HL-60/S4 treated with phorbol 12-myristate 13-acetate at 8.2 ng/mL for 4 days and 3 days (cell line): ENCODE results near the gene PRELP.

Source experiments
- in situ Hi-C: fragments of 300-500 bp; cut with MboI; formaldehyde crosslinking; loops from 2 replicates; pipeline ENCODE4 v1.15.0; 2022; ENCODE audit warnings: low sequenced_read_pairs

The PRELP gene

GRCh38 chr1:203475012-203475981, at the start of gene PRELP:
Gene PRELP (plus strand): TSS chr1:203475806. CDS start chr1:203483185, 7,379 bp downstream.
- in situ Hi-C loops: loop anchor here (25.0 kb wide), 1 partner anchor 438 kb away; the partner anchor contains the start of gene PPFIA4

GRCh38 chr1:203426366-203426765, 49.2 kb upstream of the PRELP start:
- in situ Hi-C loops: loop anchor here (25.0 kb wide), 1 partner anchor 886 kb away; no protein-coding TSS in a partner anchor

- in situ Hi-C loops: loop anchor here (25.0 kb wide), 1 partner anchor 885 kb away; no protein-coding TSS in a partner anchor
These were observed 48.7 kb upstream of the PRELP start for GRCh38 chr1:203426870-203427269.

GRCh38 chr1:203427451-203427850, 48.2 kb upstream of the PRELP start:
- in situ Hi-C loops: loop anchor here (25.0 kb wide), 1 partner anchor 885 kb away; no protein-coding TSS in a partner anchor

GRCh38 chr1:203428981-203429599, 46.5 kb upstream of the PRELP start:
- in situ Hi-C loops: loop anchor here (25.0 kb wide), 1 partner anchor 883 kb away; no protein-coding TSS in a partner anchor

- in situ Hi-C loops: loop anchor here (25.0 kb wide), 1 partner anchor 877 kb away; no protein-coding TSS in a partner anchor
These were observed 40.0 kb upstream of the PRELP start for GRCh38 chr1:203435615-203436014.

- in situ Hi-C loops: loop anchor here (25.0 kb wide), 1 partner anchor 874 kb away; no protein-coding TSS in a partner anchor
These were observed 37.8 kb upstream of the PRELP start for GRCh38 chr1:203437696-203438315.

- in situ Hi-C loops: loop anchor here (25.0 kb wide), 1 partner anchor 873 kb away; no protein-coding TSS in a partner anchor
These were observed 36.4 kb upstream of the PRELP start for GRCh38 chr1:203439131-203439730.

- in situ Hi-C loops: loop anchor here (25.0 kb wide), 1 partner anchor 872 kb away; no protein-coding TSS in a partner anchor
These were observed 34.8 kb upstream of the PRELP start for GRCh38 chr1:203440771-203441170.

GRCh38 chr1:203441766-203442165, 33.8 kb upstream of the PRELP start:
- in situ Hi-C loops: loop anchor here (25.0 kb wide), 1 partner anchor 871 kb away; no protein-coding TSS in a partner anchor

- in situ Hi-C loops: loop anchor here (25.0 kb wide), 1 partner anchor 869 kb away; no protein-coding TSS in a partner anchor
These were observed 32.8 kb upstream of the PRELP start for GRCh38 chr1:203442821-203443220.

GRCh38 chr1:203443296-203443695, 32.3 kb upstream of the PRELP start:
- in situ Hi-C loops: loop anchor here (25.0 kb wide), 1 partner anchor 869 kb away; no protein-coding TSS in a partner anchor

- in situ Hi-C loops: loop anchor here (25.0 kb wide), 1 partner anchor 868 kb away; no protein-coding TSS in a partner anchor
These were observed 31.4 kb upstream of the PRELP start for GRCh38 chr1:203444171-203444576.

GRCh38 chr1:203447151-203447550, 28.5 kb upstream of the PRELP start:
- in situ Hi-C loops: loop anchor here (25.0 kb wide), 1 partner anchor 865 kb away; no protein-coding TSS in a partner anchor

GRCh38 chr1:203447598-203447997, 28.0 kb upstream of the PRELP start:
- in situ Hi-C loops: loop anchor here (25.0 kb wide), 1 partner anchor 865 kb away; no protein-coding TSS in a partner anchor

- in situ Hi-C loops: loop anchor here (25.0 kb wide), 1 partner anchor 864 kb away; no protein-coding TSS in a partner anchor
These were observed 27.0 kb upstream of the PRELP start for GRCh38 chr1:203448521-203449061.

- in situ Hi-C loops: no loop called here
These were observed 25.6 kb upstream of the PRELP start for GRCh38 chr1:203450001-203450400.

GRCh38 chr1:203450479-203451149, 25.0 kb upstream of the PRELP start:
- in situ Hi-C loops: no loop called here
